Measurements from ENCODE around the gene DUOXA2.

DNA sequence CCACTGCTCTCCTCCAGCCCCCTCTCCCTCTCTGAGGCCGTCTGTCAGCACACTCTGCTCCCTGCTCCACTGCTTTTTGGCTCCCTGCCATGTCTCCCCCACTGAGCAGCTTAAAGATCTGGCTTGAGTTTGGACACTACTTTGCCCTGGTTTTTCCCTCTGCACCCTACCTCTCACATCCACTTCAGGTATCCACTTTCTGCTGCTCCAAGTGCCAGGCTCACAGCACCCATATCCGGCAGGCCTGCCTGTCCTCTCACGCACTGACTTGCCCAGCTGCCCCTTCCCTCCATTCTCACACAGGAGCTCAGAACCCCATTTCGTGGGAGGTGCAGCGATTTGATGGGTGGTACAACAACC, 19.4 kb downstream of the DUOXA2 start:
- TF ChIP-seq, protein P1, sequence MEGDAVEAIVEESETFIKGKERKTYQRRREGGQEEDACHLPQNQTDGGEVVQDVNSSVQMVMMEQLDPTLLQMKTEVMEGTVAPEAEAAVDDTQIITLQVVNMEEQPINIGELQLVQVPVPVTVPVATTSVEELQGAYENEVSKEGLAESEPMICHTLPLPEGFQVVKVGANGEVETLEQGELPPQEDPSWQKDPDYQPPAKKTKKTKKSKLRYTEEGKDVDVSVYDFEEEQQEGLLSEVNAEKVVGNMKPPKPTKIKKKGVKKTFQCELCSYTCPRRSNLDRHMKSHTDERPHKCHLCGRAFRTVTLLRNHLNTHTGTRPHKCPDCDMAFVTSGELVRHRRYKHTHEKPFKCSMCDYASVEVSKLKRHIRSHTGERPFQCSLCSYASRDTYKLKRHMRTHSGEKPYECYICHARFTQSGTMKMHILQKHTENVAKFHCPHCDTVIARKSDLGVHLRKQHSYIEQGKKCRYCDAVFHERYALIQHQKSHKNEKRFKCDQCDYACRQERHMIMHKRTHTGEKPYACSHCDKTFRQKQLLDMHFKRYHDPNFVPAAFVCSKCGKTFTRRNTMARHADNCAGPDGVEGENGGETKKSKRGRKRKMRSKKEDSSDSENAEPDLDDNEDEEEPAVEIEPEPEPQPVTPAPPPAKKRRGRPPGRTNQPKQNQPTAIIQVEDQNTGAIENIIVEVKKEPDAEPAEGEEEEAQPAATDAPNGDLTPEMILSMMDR (IDR thresholded peaks at IDR 0.05), result no peak
- TF ChIP-seq POLR2A (IDR thresholded peaks at IDR 0.05), result no peak
